ENCODE results near the gene LANCL1.
A peak's percentile ranks its signal among the peaks of the same experiment; 100 is the strongest.

LANCL1 gene

GRCh38 chr2:210459407-210459806 lies 17.2 kb downstream of the LANCL1 start:
- no peak for TF ChIP-seq CTCF (IDR thresholded peaks at IDR 0.05)

- TF ChIP-seq CTCF (IDR thresholded peaks at IDR 0.05): no peak
Measured at GRCh38 chr2:210458395-210458794, 18.2 kb downstream of the LANCL1 start.

GRCh38 chr2:210456571-210456970 lies 20.0 kb downstream of the LANCL1 start:
- no peak for TF ChIP-seq CTCF (IDR thresholded peaks at IDR 0.05)

GRCh38 chr2:210454336-210454735 lies 22.2 kb downstream of the LANCL1 start:
- TF ChIP-seq CTCF (IDR thresholded peaks at IDR 0.05): no peak

GRCh38 chr2:210452194-210452593 lies 24.4 kb downstream of the LANCL1 start:
- no peak for TF ChIP-seq CTCF (IDR thresholded peaks at IDR 0.05)

GRCh38 chr2:210445732-210446131 lies 30.8 kb downstream of the LANCL1 start:
- no peak for TF ChIP-seq CTCF (IDR thresholded peaks at IDR 0.05)

GRCh38 chr2:210445116-210445707 lies 31.3 kb downstream of the LANCL1 start:
- TF ChIP-seq CTCF (IDR thresholded peaks at IDR 0.05): peak; percentile 70

GRCh38 chr2:210443527-210443926 lies 33.0 kb downstream of the LANCL1 start:
- no peak for TF ChIP-seq CTCF (IDR thresholded peaks at IDR 0.05)

Data from LNCAP (cell line).